AG04449 (cell line): ENCODE results near the gene EPHA8.

Experiments
- CTCF ChIA-PET: fragments of 350-600 bp; formaldehyde crosslinking; extraction: SDS; loops from one replicate; lab custom pipeline; 2021; ENCODE audit warnings: antibody characterized with exemption; lab: Yijun Ruan, JAX
- POLR2A ChIA-PET: fragments of 400-600, 350-600 bp; formaldehyde crosslinking; extraction: SDS; loops from one replicate; lab custom pipeline; 2020; ENCODE audit warnings: antibody characterized with exemption, inconsistent platforms; lab: Yijun Ruan, JAX
- DNase-seq: peaks from one replicate; pipeline ENCODE4 v3.0.0-alpha.2; 2010; ENCODE audit warnings: low read depth, low spot score
- H3K4me3 ChIP-seq: 2 replicates; pipeline ENCODE4 v1.5.1; 2011; ENCODE audit warnings: low read depth, mild to moderate bottlenecking, control low read depth, low read length
- CTCF ChIP-seq: IDR thresholded peaks from one replicate; pipeline ENCODE4 v1.5.1; 2011; ENCODE audit warnings: mild to moderate bottlenecking, moderate library complexity, low read length, control low read depth, inconsistent platforms; ENCODE audit not compliant: insufficient read depth; ENCODE audit errors: missing control alignments

Gene EPHA8

GRCh38 chr1:22522221-22522743 lies 41.0 kb upstream of the EPHA8 start:
- ChIA-PET POLR2A (no interaction called here), CTCF (no interaction called here)
- no peak for TF ChIP-seq CTCF
- no peak for DNase-seq
- no peak overlapping the region for H3K4me3 ChIP-seq

- CTCF ChIA-PET = no interaction called here
- no peak for TF ChIP-seq CTCF
- POLR2A ChIA-PET = no interaction called here
- no peak for DNase-seq
- H3K4me3 ChIP-seq = no peak overlapping the region
Measured at GRCh38 chr1:22524481-22524880, 38.8 kb upstream of the EPHA8 start.

- no peak for TF ChIP-seq CTCF
- no peak for DNase-seq
- H3K4me3 ChIP-seq = no peak overlapping the region
- CTCF ChIA-PET = no interaction called here
- POLR2A ChIA-PET = no interaction called here
Measured at GRCh38 chr1:22525211-22525610, 38.1 kb upstream of the EPHA8 start.

GRCh38 chr1:22525646-22526045 lies 37.6 kb upstream of the EPHA8 start:
- DNase-seq = no peak
- CTCF ChIA-PET = no interaction called here
- H3K4me3 ChIP-seq = no peak overlapping the region
- TF ChIP-seq CTCF = no peak
- POLR2A ChIA-PET = no interaction called here

- CTCF ChIA-PET = no interaction called here
- no peak for TF ChIP-seq CTCF
- H3K4me3 ChIP-seq = no peak overlapping the region
- no peak for DNase-seq
- POLR2A ChIA-PET = no interaction called here
Measured at GRCh38 chr1:22526098-22526497, 37.2 kb upstream of the EPHA8 start.

- H3K4me3 ChIP-seq = no peak overlapping the region
- POLR2A ChIA-PET = no interaction called here
- no peak for TF ChIP-seq CTCF
- no peak for DNase-seq
- CTCF ChIA-PET = no interaction called here
Measured at GRCh38 chr1:22526677-22527076, 36.6 kb upstream of the EPHA8 start.
